ELF-1 (cell line): ENCODE measurements around the gene AOX1.
"Not testable (repeated sequence)": the region's sequence is repeated elsewhere in the genome, so short reads cannot be mapped to it uniquely, and the experiment has no call there.

Experiments used
- DNase-seq: peaks from one replicate; pipeline ENCODE4 v3.0.0-alpha.2; 2016; ENCODE audit warnings: low read depth, low spot score

Gene AOX1

GRCh38 chr2:200585730-200586643 lies at the start of gene AOX1:
Gene AOX1 (plus strand): TSS chr2:200586014. CDS start chr2:200586109, 95 bp downstream.
- DNase-seq, result peak; percentile 86

- DNase-seq, result no peak
Observed at GRCh38 chr2:200538139-200538538, 47.7 kb upstream of the AOX1 start.

- no peak for DNase-seq
Observed at GRCh38 chr2:200540793-200541192, 45.0 kb upstream of the AOX1 start.

GRCh38 chr2:200566596-200566995 lies 19.2 kb upstream of the AOX1 start:
- DNase-seq, result not testable (repeated sequence)

- DNase-seq, result no peak
Observed at GRCh38 chr2:200567932-200568331, 17.9 kb upstream of the AOX1 start.

- DNase-seq, result no peak
Observed at GRCh38 chr2:200575957-200576356, 9.9 kb upstream of the AOX1 start.

- no peak for DNase-seq
Observed at GRCh38 chr2:200577027-200577426, 8.8 kb upstream of the AOX1 start.

GRCh38 chr2:200578778-200579177 lies 7.0 kb upstream of the AOX1 start:
- DNase-seq, result no peak

GRCh38 chr2:200584639-200585038 lies 1.2 kb upstream of the AOX1 start:
- no peak for DNase-seq

GRCh38 chr2:200585340-200585729 lies 479 bp upstream of the AOX1 start:
- DNase-seq, result no peak

GRCh38 chr2:200586644-200586975 lies 796 bp downstream of the AOX1 start:
- no peak for DNase-seq

- no peak for DNase-seq
Observed at GRCh38 chr2:200587007-200587616, 1.3 kb downstream of the AOX1 start.

GRCh38 chr2:200588076-200588678 lies 2.4 kb downstream of the AOX1 start:
- DNase-seq, result no peak

GRCh38 chr2:200590090-200590489 lies 4.3 kb downstream of the AOX1 start:
- no peak for DNase-seq

GRCh38 chr2:200591308-200591707 lies 5.5 kb downstream of the AOX1 start:
- DNase-seq, result no peak

GRCh38 chr2:200592406-200593075 lies 6.7 kb downstream of the AOX1 start:
- no peak for DNase-seq

GRCh38 chr2:200593905-200594304 lies 8.1 kb downstream of the AOX1 start:
- no peak for DNase-seq

- DNase-seq, result no peak
Observed at GRCh38 chr2:200595913-200596312, 10.1 kb downstream of the AOX1 start.

- DNase-seq, result no peak
Observed at GRCh38 chr2:200596774-200597570, 11.2 kb downstream of the AOX1 start.

GRCh38 chr2:200599206-200599605 lies 13.4 kb downstream of the AOX1 start:
- DNase-seq, result no peak

- DNase-seq, result no peak
Observed at GRCh38 chr2:200600549-200601225, 14.9 kb downstream of the AOX1 start.
